GM18505 (cell line): ENCODE results near the gene IL22RA2.
A peak's percentile ranks its signal among the peaks of the same experiment; 100 is the strongest.

Experiments used
- ATAC-seq: cut with Tn5 transposase; IDR thresholded peaks from one replicate; pipeline ENCODE4 v1.9.1; 2021; ENCODE audit not compliant: unreplicated experiment
- POLR2A ChIP-seq: IDR thresholded peaks from 4 replicates; pipeline ENCODE4 v1.6.1; 2011; ENCODE audit warnings: borderline replicate concordance; ENCODE audit not compliant: insufficient read depth, insufficient read length; ENCODE audit errors: extremely low read depth

IL22RA2 gene

GRCh38 chr6:137150072-137150471, 23.4 kb downstream of the IL22RA2 start:
- no peak for ATAC-seq
- no peak for TF ChIP-seq POLR2A

- no peak for ATAC-seq
- no peak for TF ChIP-seq POLR2A
Observed at GRCh38 chr6:137149035-137149393, 24.4 kb downstream of the IL22RA2 start.

GRCh38 chr6:137148306-137149034, 25.0 kb downstream of the IL22RA2 start:
- TF ChIP-seq POLR2A: no peak
- no peak for ATAC-seq

- ATAC-seq: no peak
- TF ChIP-seq POLR2A: no peak
Observed at GRCh38 chr6:137147195-137147594, 26.2 kb downstream of the IL22RA2 start.

GRCh38 chr6:137146206-137146605, 27.2 kb downstream of the IL22RA2 start:
- no peak for ATAC-seq
- no peak for TF ChIP-seq POLR2A

GRCh38 chr6:137145421-137145820, 28.0 kb downstream of the IL22RA2 start:
- ATAC-seq: no peak
- TF ChIP-seq POLR2A: no peak

- no peak for TF ChIP-seq POLR2A
- ATAC-seq: no peak
Observed at GRCh38 chr6:137136065-137136464, 37.4 kb downstream of the IL22RA2 start.

GRCh38 chr6:137134483-137134882, 39.0 kb downstream of the IL22RA2 start:
- TF ChIP-seq POLR2A: no peak
- ATAC-seq: no peak

- no peak for TF ChIP-seq POLR2A
- no peak for ATAC-seq
Observed at GRCh38 chr6:137133122-137133521, 40.3 kb downstream of the IL22RA2 start.

GRCh38 chr6:137126875-137127485, 46.5 kb downstream of the IL22RA2 start:
- no peak for TF ChIP-seq POLR2A
- ATAC-seq: no peak

- no peak for ATAC-seq
- no peak for TF ChIP-seq POLR2A
Observed at GRCh38 chr6:137123078-137123477, 50.4 kb downstream of the IL22RA2 start.

GRCh38 chr6:137122612-137123011, 50.8 kb downstream of the IL22RA2 start:
- no peak for TF ChIP-seq POLR2A
- ATAC-seq: peak; percentile 50

GRCh38 chr6:137121401-137121997, 51.9 kb downstream of the IL22RA2 start:
- ATAC-seq: no peak

GRCh38 chr6:137120748-137121147, 52.7 kb downstream of the IL22RA2 start:
- no peak for TF ChIP-seq POLR2A
- no peak for ATAC-seq

More at GRCh38 chr6:137121401-137121997, 51.9 kb downstream of the IL22RA2 start:
- no peak for TF ChIP-seq POLR2A

GRCh38 chr6:137119196-137120104, 54.0 kb downstream of the IL22RA2 start:
- no peak for TF ChIP-seq POLR2A
- ATAC-seq: no peak
